K562 (cell line): Measurements from ENCODE around the gene WTAP. TPM values are rescaled to one million over a fixed set of nuclear protein-coding genes. Genes with fewer than 3 reads are reported as not detected.

Experiments
- ARNT ChIP-seq, 2 experiments: fragments of 450-650 bp; IDR thresholded peaks; 2 replicates each; pipeline ENCODE4 v1.6.1; 2016; ENCODE audit warnings: mild to moderate bottlenecking in 1 of 2
- BRD4 ChIP-seq: fragments of 200-600 bp; sonication (generic); IDR thresholded peaks from 2 replicates; pipeline ENCODE4 v1.6.1; 2017; ENCODE audit warnings: inconsistent platforms
- BRF1 ChIP-seq: IDR thresholded peaks from 3 replicates; pipeline ENCODE4 v1.6.1; 2011; ENCODE audit warnings: borderline replicate concordance, mild to moderate bottlenecking; ENCODE audit not compliant: insufficient read length; ENCODE audit errors: extremely low read depth
- FOXP1 ChIP-seq: sonication (generic); formaldehyde crosslinking; IDR thresholded peaks from 2 replicates; pipeline ENCODE4 v1.8.0; 2022; ENCODE audit warnings: mild to moderate bottlenecking, missing genetic modification reagents
- IFI16 ChIP-seq: fragments of 250-450 bp; sonication (Bioruptor Pico); IDR thresholded peaks from 2 replicates; pipeline ENCODE4 v2.1.2; 2022; ENCODE audit warnings: mild to moderate bottlenecking, inconsistent platforms
- MAZ ChIP-seq, 2 experiments: fragments of 450-650 bp in 1 of 2; sonication (generic) in 1 of 2; formaldehyde crosslinking; IDR thresholded peaks in 1 of 2; conservative IDR thresholded peaks in 1 of 2; 2 replicates each; pipeline versions ENCODE4 v1.4.0 to v1.5.0; 2020; ENCODE audit warnings: mild to moderate bottlenecking in 1 of 2, missing genetic modification reagents in 1 of 2
- MCM2 ChIP-seq: fragments of 450-650 bp; IDR thresholded peaks from 2 replicates; pipeline ENCODE4 v1.6.1; 2017; ENCODE audit warnings: low read depth, mild to moderate bottlenecking
- PML ChIP-seq: IDR thresholded peaks from 2 replicates; pipeline ENCODE4 v1.6.1; 2012; ENCODE audit warnings: low read length, inconsistent platforms
- RBM34 ChIP-seq: fragments of 200-400 bp; formaldehyde crosslinking; IDR thresholded peaks from 2 replicates; pipeline ENCODE4 v1.6.1; 2018; ENCODE audit warnings: low read length, borderline replicate concordance; ENCODE audit not compliant: insufficient read depth
- SFPQ ChIP-seq: fragments of 200-400 bp; formaldehyde crosslinking; IDR thresholded peaks from 2 replicates; pipeline ENCODE4 v1.6.1; 2017; ENCODE audit warnings: mild to moderate bottlenecking, low read depth, low read length, moderate library complexity
- TEAD1 ChIP-seq, 2 experiments: fragments of 450-650 bp in 1 of 2; sonication (generic) in 1 of 2; formaldehyde crosslinking; IDR thresholded peaks; 2 replicates each; pipeline versions ENCODE4 v1.4.0 to v1.8.0; 2020 to 2022; ENCODE audit warnings: mild to moderate bottlenecking in 2 of 2, missing genetic modification reagents in 1 of 2
- ZBTB33 ChIP-seq: sonication (generic); formaldehyde crosslinking; IDR thresholded peaks from 2 replicates; pipeline ENCODE4 v1.8.1; 2023; ENCODE audit warnings: mild to moderate bottlenecking, missing genetic modification reagents
- ZBTB9 ChIP-seq: fragments of 450-650 bp; formaldehyde crosslinking; IDR thresholded peaks from 2 replicates; pipeline ENCODE4 v1.4.0; 2020; ENCODE audit warnings: mild to moderate bottlenecking, moderate library complexity
- ZFP91 ChIP-seq: sonication (generic); formaldehyde crosslinking; IDR thresholded peaks from 2 replicates; pipeline ENCODE4 v1.8.0; 2022; ENCODE audit warnings: mild to moderate bottlenecking, missing genetic modification reagents
- ZNF175 ChIP-seq: fragments of 200-800 bp; sonication (Bioruptor generic); IDR thresholded peaks from 2 replicates; pipeline ENCODE4 v1.6.1; 2016; ENCODE audit warnings: low read depth, mild to moderate bottlenecking, missing genetic modification characterization, missing compliant biosample characterization
- ZNF197 ChIP-seq: fragments of 200-800 bp; sonication (Bioruptor generic); IDR thresholded peaks from 2 replicates; pipeline ENCODE4 v1.6.1; 2016; ENCODE audit warnings: low read depth, missing genetic modification characterization, missing compliant biosample characterization
- ZNF511 ChIP-seq: sonication (generic); formaldehyde crosslinking; IDR thresholded peaks from 2 replicates; pipeline ENCODE4 v1.8.0; 2022; ENCODE audit warnings: mild to moderate bottlenecking, missing genetic modification reagents
- polyA plus RNA-seq, 8 experiments: library from polyadenylated mRNA; depleted of rRNA in 4 of 8; stranded (reverse) in 5 of 8; unstranded in 3 of 8; fragments of >200 nt; fragmentation: Nextera tagmentation in 2 of 8; fragmentation: Illumina TruSeq in 1 of 8; extraction: Ambion mirVana in 2 of 8; extraction: Trizol in 1 of 8; gene quantifications; 2 replicates each; pipeline versions ENCODE4 v1.2.1 to v1.2.3, GENCODE V29; 2011 to 2014; ENCODE audit warnings: inconsistent platforms in 1 of 8, missing spikeins in 1 of 8
- total RNA-seq, 7 experiments: library from RNA; depleted of rRNA in 6 of 7; stranded (reverse); fragments of >200 nt in 6 of 7; fragmentation: Illumina TruSeq in 2 of 7; extraction: Trizol in 2 of 7; gene quantifications; 2 replicates each; pipeline versions ENCODE4 v1.2.1 to v1.2.3, GENCODE V29; 2011 to 2021; ENCODE audit warnings: low replicate concordance in 1 of 7

The WTAP gene
- total and polyA plus RNA-seq, 9 of the 15 experiments (the other 6 are each of a cell fraction or from before 2014, with no cell fraction given): 52.4 to 156 (median 110) TPM

GRCh38 chr6:159726918-159727716, at the start of gene WTAP (continued):
- TF ChIP-seq BRF1: no peak
- peak; percentile 35 for TF ChIP-seq ZNF197 (CRISPR knock-in tag)
- no peak for TF ChIP-seq SFPQ
- peak; percentile 95 for TF ChIP-seq FOXP1
- peak; percentile 90 for TF ChIP-seq PML
- peak; percentile 92 for TF ChIP-seq ZBTB9
- peak; percentile 75 for TF ChIP-seq ZFP91
- peak; percentile 2 to 92; a peak in 3 of 4 replicates for TF ChIP-seq TEAD1 (CRISPR knock-in tag; IDR thresholded peaks at IDR 0.05)
- TF ChIP-seq ZNF511: peak; percentile 97
- TF ChIP-seq IFI16 (CRISPR knock-in tag): no peak
- TF ChIP-seq MAZ (CRISPR knock-in tag; conservative IDR thresholded peaks at IDR 0.05 in 1 of 2, IDR thresholded peaks at IDR 0.05 in 1 of 2): peak; percentile 96 to 98
- TF ChIP-seq BRD4: peak; percentile 72; the same call in 1 of the 2 replicates
- peak; percentile 95 for TF ChIP-seq ZBTB33 (CRISPR knock-in tag)
- peak; percentile 27 to 82; a peak in 1 of 4 replicates for TF ChIP-seq ARNT (IDR thresholded peaks at IDR 0.05)
- peak; percentile 87 for TF ChIP-seq ZNF175 (CRISPR knock-in tag)
- no peak for TF ChIP-seq RBM34
- TF ChIP-seq MCM2: no peak
